K562 (cell line): ENCODE measurements around the gene EPHB2. TPM values are rescaled to one million over a fixed set of nuclear protein-coding genes. Genes with fewer than 3 reads are reported as not detected.

Experiments used
- ATAC-seq: fragments of 200-7000 bp; cut with Tn5 transposase; 3 replicates; pipeline ENCODE4 v1.9.1; 2020; ENCODE audit warnings: moderate library complexity
- BruUV-seq: library from RNA; stranded (reverse); fragments of 400-500 nt; replicated peaks from 2 replicates; lab custom pipeline; 2021; lab: Mats Ljungman, UMichigan
- CTCF ChIA-PET: fragments of 300-600 bp; formaldehyde crosslinking; extraction: SDS; loops from one replicate; lab custom pipeline; 2021; ENCODE audit warnings: low intra/inter-chr PET ratio; lab: Yijun Ruan, JAX
- POLR2A ChIA-PET: fragments of 300-600, 350-650 bp; sonication (Branson Sonifier 250); formaldehyde crosslinking; extraction: SDS; loops from one replicate; lab custom pipeline; 2021; ENCODE audit warnings: antibody characterized with exemption, inconsistent platforms; lab: Yijun Ruan, JAX
- DNase-seq, 4 experiments: peaks; one replicate each; pipeline versions ENCODE4 v3.0.0 to v3.0.0-alpha.2; 2011 to 2018; ENCODE audit warnings: low spot score in 3 of 4, mixed read lengths in 3 of 4; ENCODE audit errors: extremely low read depth in 1 of 4
- FAIRE-seq: peaks from 2 replicates; lab custom pipeline; 2011; peaks lifted over from hg19 to GRCh38; lab: Jason Lieb, UNC
- H2AFZ ChIP-seq: 2 replicates; pipeline ENCODE4 v1.6.0; 2011; ENCODE audit warnings: low read depth, low read length, control low read depth, inconsistent platforms
- H3K27ac ChIP-seq: fragments of 200-600 bp; 3 replicates; pipeline ENCODE4 v1.8.0; 2011; ENCODE audit warnings: low read depth, mild to moderate bottlenecking, control low read depth, inconsistent platforms, low read length, moderate library complexity, mixed read lengths; ENCODE audit errors: extremely low read depth
- H3K27me3 ChIP-seq, 2 experiments: fragments of 300-600 bp in 1 of 2; 2 replicates in 1 of 2; 3 replicates in 1 of 2; pipeline versions ENCODE4 v1.6.0 to v1.8.0; 2011; ENCODE audit warnings: inconsistent platforms in 2 of 2, low read length in 2 of 2, mild to moderate bottlenecking in 1 of 2, mixed read lengths in 1 of 2, moderate library complexity in 1 of 2; ENCODE audit not compliant: control insufficient read depth in 2 of 2, insufficient read depth in 2 of 2
- H3K36me3 ChIP-seq: fragments of 300-600 bp; 3 replicates; pipeline ENCODE4 v1.8.0; 2011; ENCODE audit warnings: mild to moderate bottlenecking, low read length, inconsistent platforms; ENCODE audit not compliant: control insufficient read depth, insufficient read depth
- H3K4me1 ChIP-seq, 2 experiments: fragments of 200-600 bp in 1 of 2; replicated peaks in 1 of 2; 2 replicates in 1 of 2; 3 replicates in 1 of 2; pipeline versions ENCODE4 v1.5.1 to v1.8.0; 2011; ENCODE audit warnings: inconsistent platforms in 2 of 2, low read length in 2 of 2, mild to moderate bottlenecking in 1 of 2, mixed read lengths in 1 of 2, moderate library complexity in 1 of 2; ENCODE audit not compliant: control insufficient read depth in 2 of 2, insufficient read depth in 2 of 2
- H3K4me2 ChIP-seq: 2 replicates; pipeline ENCODE4 v1.6.1; 2011; ENCODE audit warnings: low read length, control low read depth, inconsistent platforms, mixed read lengths; ENCODE audit not compliant: insufficient read depth
- H3K4me3 ChIP-seq: fragments of 200-600 bp; sonication (generic), shearing (Covaris generic); 2 replicates; pipeline ENCODE4 v1.5.1; 2016; ENCODE audit warnings: control low read depth, inconsistent platforms
- H3K79me2 ChIP-seq: fragments of 200-600 bp; 3 replicates; pipeline ENCODE4 v1.8.0; 2011; ENCODE audit warnings: low read length, inconsistent platforms; ENCODE audit not compliant: control insufficient read depth, insufficient read depth
- H3K9ac ChIP-seq, 2 experiments: 2 replicates each; pipeline versions ENCODE4 v1.6.0 to v1.6.1; 2011; ENCODE audit warnings: low read depth in 2 of 2, low read length in 2 of 2, control low read depth in 1 of 2, inconsistent platforms in 1 of 2, mild to moderate bottlenecking in 1 of 2, mixed read lengths in 1 of 2; ENCODE audit not compliant: insufficient read depth in 1 of 2
- H3K9me1 ChIP-seq: one replicate; pipeline ENCODE4 v1.6.0; 2011; ENCODE audit warnings: inconsistent platforms, mild to moderate bottlenecking, low read length, moderate library complexity; ENCODE audit not compliant: control insufficient read depth, insufficient read depth
- H3K9me3 ChIP-seq: replicated peaks from 2 replicates; pipeline ENCODE4 v1.5.1; 2011; ENCODE audit warnings: low read depth, low read length, inconsistent platforms; ENCODE audit not compliant: control insufficient read depth, insufficient read depth
- H4K20me1 ChIP-seq: replicated peaks from 2 replicates; pipeline ENCODE4 v1.6.1; 2011; ENCODE audit warnings: low read length, inconsistent platforms, mixed read lengths; ENCODE audit not compliant: control insufficient read depth, insufficient read depth
- ASH1L ChIP-seq: fragments of 450-650 bp; IDR thresholded peaks from 2 replicates; pipeline ENCODE4 v1.6.1; 2018; ENCODE audit warnings: borderline replicate concordance, mild to moderate bottlenecking, low read depth; ENCODE audit not compliant: partially characterized antibody
- C11orf30 ChIP-seq: fragments of 450-650 bp; IDR thresholded peaks from 2 replicates; pipeline ENCODE4 v1.6.1; 2016; ENCODE audit warnings: low read depth, mild to moderate bottlenecking
- CEBPB ChIP-seq: fragments of 450-650 bp; IDR thresholded peaks from 2 replicates; pipeline ENCODE4 v1.6.1; 2016; ENCODE audit warnings: missing genetic modification characterization, missing compliant biosample characterization
- GABPA ChIP-seq: fragments of 200-800 bp; sonication (Bioruptor generic); conservative IDR thresholded peaks from 2 replicates; pipeline ENCODE4 v1.6.1; 2016; ENCODE audit warnings: low read depth, missing genetic modification characterization, missing compliant biosample characterization
- KLF10 ChIP-seq: fragments of 250-450 bp; sonication (Bioruptor Pico); IDR thresholded peaks from 2 replicates; pipeline ENCODE4 v1.6.1; 2021; ENCODE audit warnings: matching md5 sums
- MAZ ChIP-seq, 2 experiments: fragments of 450-650 bp in 1 of 2; sonication (generic) in 1 of 2; formaldehyde crosslinking; IDR thresholded peaks in 1 of 2; conservative IDR thresholded peaks in 1 of 2; 2 replicates each; pipeline versions ENCODE4 v1.4.0 to v1.5.0; 2020; ENCODE audit warnings: mild to moderate bottlenecking in 1 of 2, missing genetic modification reagents in 1 of 2
- MYNN ChIP-seq, 2 experiments: sonication (generic); formaldehyde crosslinking in 1 of 2; IDR thresholded peaks; 2 replicates each; pipeline versions ENCODE4 v1.5.0 to v1.6.1; 2016 to 2020; ENCODE audit warnings: antibody characterized with exemption in 1 of 2, missing genetic modification reagents in 1 of 2
- TFAM ChIP-seq: fragments of 250-450 bp; sonication (Bioruptor Pico); conservative IDR thresholded peaks from 2 replicates; pipeline ENCODE4 v1.5.0; 2021; ENCODE audit warnings: mild to moderate bottlenecking, moderate library complexity
- ZFP36 ChIP-seq: fragments of 150-350 bp; IDR thresholded peaks from 2 replicates; pipeline ENCODE4 v1.6.1; 2018; ENCODE audit warnings: low read length, low read depth; ENCODE audit not compliant: partially characterized antibody
- ZNF316 ChIP-seq: fragments of 450-650 bp; IDR thresholded peaks from 2 replicates; pipeline ENCODE4 v1.6.1; 2016
- ZNF780A ChIP-seq: fragments of 250-450 bp; sonication (Bioruptor Pico); IDR thresholded peaks from 2 replicates; pipeline ENCODE4 v1.5.0; 2021; ENCODE audit warnings: mild to moderate bottlenecking
- WGBS: fragments of 100-300 bp; shearing (Covaris generic); methylation state at CpG from one replicate; pipeline ENCODE4 v1.1.6; 2016; ENCODE audit warnings: low coverage, mixed read lengths; ENCODE audit not compliant: insufficient coverage; ENCODE audit errors: missing lambda C conversion rate; 5-methylcytosine and 5-hydroxymethylcytosine counted together
- in situ Hi-C: fragments of 300-500 bp; cut with MboI; formaldehyde crosslinking; loops from 4 replicates; pipeline ENCODE4 v1.15.0; 2018; ENCODE audit warnings: inconsistent platforms, mixed read lengths
- intact Hi-C: fragments of 100-400 bp; cut with micrococcal nuclease; formaldehyde crosslinking; loops from 2 replicates; pipeline ENCODE4 v1.14.2; 2022
- polyA plus RNA-seq, 8 experiments: library from polyadenylated mRNA; depleted of rRNA in 4 of 8; stranded (reverse) in 5 of 8; unstranded in 3 of 8; fragments of >200 nt; fragmentation: Nextera tagmentation in 2 of 8; fragmentation: Illumina TruSeq in 1 of 8; extraction: Ambion mirVana in 2 of 8; extraction: Trizol in 1 of 8; gene quantifications; 2 replicates each; pipeline versions ENCODE4 v1.2.1 to v1.2.3, GENCODE V29; 2011 to 2014; ENCODE audit warnings: inconsistent platforms in 1 of 8, missing spikeins in 1 of 8
- total RNA-seq, 7 experiments: library from RNA; depleted of rRNA in 6 of 7; stranded (reverse); fragments of >200 nt in 6 of 7; fragmentation: Illumina TruSeq in 2 of 7; extraction: Trizol in 2 of 7; gene quantifications; 2 replicates each; pipeline versions ENCODE4 v1.2.1 to v1.2.3, GENCODE V29; 2011 to 2021; ENCODE audit warnings: low replicate concordance in 1 of 7

EPHB2 gene
- total and polyA plus RNA-seq, 9 of the 15 experiments (the other 6 are each of a cell fraction or from before 2014, with no cell fraction given): not detected

GRCh38 chr1:22832414-22832786 is 121.8 kb downstream of the EPHB2 start:
- FAIRE-seq (no peak), ATAC-seq (no peak), DNase-seq (no peak)
- Histone ChIP-seq H3K4me2 (no peak overlapping the region), H3K4me3 (no peak overlapping the region), H3K9ac (no peak overlapping the region), H3K9me3 (no peaks in the 10 kb centered on the region), H3K9me1 (no peaks in the 10 kb centered on the region), H3K79me2 (no peaks in the 10 kb centered on the region), H3K4me1 (peaks cover 0 to 8% of the 10 kb centered on the region in 2 experiments; a peak in 1 of 5 replicates), H2AFZ (no peak overlapping the region), H3K27me3 (peaks cover 14 to 57% of the 10 kb centered on the region in 2 experiments), H4K20me1 (peaks cover under 1% of the 10 kb centered on the region; the same call in 1 of the 2 replicates), H3K36me3 (no peaks in the 10 kb centered on the region), H3K27ac (no peak overlapping the region)
- WGBS: 5% methylated on average over 3 of the region's 3 CpGs
- ChIA-PET CTCF (no interaction called here), POLR2A (no interaction called here)
- in situ Hi-C loops (no loop called here), intact Hi-C loops (no loop called here)
- TF ChIP-seq ZFP36 (peak; percentile 81), MYNN (IDR thresholded peaks at IDR 0.05) (no peak), MYNN (CRISPR knock-in tag; IDR thresholded peaks at IDR 0.05) (no peak), ZNF780A (CRISPR knock-in tag) (no peak)
- no TSS peak for BruUV-seq

GRCh38 chr1:22833699-22834098 is 123.1 kb downstream of the EPHB2 start:
- H3K4me2 ChIP-seq: no peak overlapping the region
- FAIRE-seq: no peak

More at GRCh38 chr1:22833699-22834098, 123.1 kb downstream of the EPHB2 start:
- Histone ChIP-seq H3K27ac (no peak overlapping the region), H3K36me3 (no peaks in the 10 kb centered on the region), H3K4me1 (peaks cover 0 to 5% of the 10 kb centered on the region in 2 experiments; a peak in 1 of 5 replicates), H3K27me3 (peaks cover 25 to 54% of the 10 kb centered on the region in 2 experiments), H3K4me3 (no peak overlapping the region), H3K9me1 (no peaks in the 10 kb centered on the region), H3K9ac (no peak overlapping the region), H4K20me1 (peaks cover 3% of the 10 kb centered on the region; the same call in 1 of the 2 replicates), H3K9me3 (no peaks in the 10 kb centered on the region), H2AFZ (no peak overlapping the region), H3K79me2 (no peaks in the 10 kb centered on the region)
- ATAC-seq: no peak
- POLR2A ChIA-PET: interaction anchor here (0.9 kb wide), 1 partner anchor 14 kb away, joined by 5 read pairs; no protein-coding TSS in a partner anchor
- DNase-seq: no peak
- 0% methylated on average over 1 of the region's 1 CpG for WGBS
- in situ Hi-C loops (no loop called here), intact Hi-C loops (no loop called here)
- TF ChIP-seq CEBPB (no peak), ASH1L (no peak), MAZ (CRISPR knock-in tag; conservative IDR thresholded peaks at IDR 0.05 in 1 of 2, IDR thresholded peaks at IDR 0.05 in 1 of 2) (no peak), TFAM (CRISPR knock-in tag) (no peak), ZNF316 (peak; percentile 70), KLF10 (CRISPR knock-in tag) (no peak), C11orf30 (peak; percentile 54; the same call in 1 of the 2 replicates), GABPA (tag) (no peak)
- no TSS peak for BruUV-seq
- CTCF ChIA-PET: no interaction called here
